Stomach (tissue), 4 donors: Measurements from ENCODE around the gene NLRC3.

ENCODE experiments used
- EP300 ChIP-seq: sonication (generic); formaldehyde crosslinking; IDR thresholded peaks from one replicate; pipeline ENCODE4 v1.6.1; 2017; ENCODE audit warnings: antibody characterized with exemption
- POLR2A ChIP-seq, 4 donors: fragments of 450-650 bp; IDR thresholded peaks; one replicate each; pipeline ENCODE4 v1.6.1; 2016; ENCODE audit warnings: antibody characterized with exemption in 4 of 4, control low read depth in 2 of 4, mild to moderate bottlenecking in 1 of 4, moderate library complexity in 1 of 4
- POLR2AphosphoS5 ChIP-seq, 3 donors: sonication (generic); formaldehyde crosslinking; IDR thresholded peaks; one replicate each; pipeline ENCODE4 v1.6.1; 2016; ENCODE audit warnings: antibody characterized with exemption in 3 of 3
- TF ChIP-seq, protein P1 (sequence below), 7 experiments: fragments of 450-650 bp in 4 of 7; fragments of 200-600 bp in 3 of 7; sonication (generic) in 3 of 7; IDR thresholded peaks; one replicate each; pipeline ENCODE4 v1.5.1; 2016 to 2019; ENCODE audit warnings: antibody characterized with exemption in 7 of 7, control low read depth in 2 of 7, mild to moderate bottlenecking in 1 of 7

DNA sequence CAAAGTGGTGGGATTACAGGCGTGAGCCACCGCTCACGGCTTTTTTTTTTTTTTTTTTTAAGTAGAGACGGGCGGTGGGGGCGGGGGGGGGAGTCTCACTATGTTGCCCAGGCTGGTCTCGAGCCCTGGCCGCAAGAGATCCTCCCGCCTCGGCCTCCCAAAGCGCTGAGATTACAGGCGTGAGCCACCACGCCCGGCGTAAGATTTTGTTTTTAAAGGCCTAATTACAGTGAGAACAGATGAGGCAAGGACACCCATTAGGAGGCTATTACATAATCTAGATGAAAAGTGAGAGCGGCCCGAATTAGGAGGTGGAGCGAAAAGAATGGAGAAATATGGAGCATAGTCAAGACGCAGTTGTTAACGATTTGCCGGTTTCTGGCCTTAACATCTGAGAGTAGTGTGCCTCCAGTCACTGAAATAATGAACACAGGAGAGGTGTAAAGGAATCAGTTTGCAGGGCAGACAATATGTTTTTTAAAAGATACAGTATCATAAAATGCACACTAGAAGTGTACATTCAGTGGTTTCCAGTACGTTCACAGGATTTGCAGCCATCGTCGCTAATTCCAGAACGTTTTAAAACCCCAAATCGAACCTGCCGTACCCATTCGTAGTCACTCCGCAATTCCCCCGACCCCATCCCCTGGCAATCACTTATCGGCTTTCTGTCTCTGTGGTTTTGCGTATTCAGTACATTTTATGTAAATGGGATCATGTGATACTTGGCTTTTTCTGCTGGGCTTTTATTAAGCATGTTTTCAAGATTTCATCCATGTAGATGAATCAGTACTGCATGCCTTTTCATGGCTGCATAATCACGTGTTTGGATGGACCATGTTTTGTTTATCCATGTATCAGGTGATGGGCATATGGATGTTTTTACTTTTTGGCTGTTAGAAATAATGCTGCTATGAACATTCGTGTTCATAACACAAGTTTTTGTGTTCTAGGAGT lies 35.6 kb upstream of the NLRC3 start:
- TF ChIP-seq, protein P1, sequence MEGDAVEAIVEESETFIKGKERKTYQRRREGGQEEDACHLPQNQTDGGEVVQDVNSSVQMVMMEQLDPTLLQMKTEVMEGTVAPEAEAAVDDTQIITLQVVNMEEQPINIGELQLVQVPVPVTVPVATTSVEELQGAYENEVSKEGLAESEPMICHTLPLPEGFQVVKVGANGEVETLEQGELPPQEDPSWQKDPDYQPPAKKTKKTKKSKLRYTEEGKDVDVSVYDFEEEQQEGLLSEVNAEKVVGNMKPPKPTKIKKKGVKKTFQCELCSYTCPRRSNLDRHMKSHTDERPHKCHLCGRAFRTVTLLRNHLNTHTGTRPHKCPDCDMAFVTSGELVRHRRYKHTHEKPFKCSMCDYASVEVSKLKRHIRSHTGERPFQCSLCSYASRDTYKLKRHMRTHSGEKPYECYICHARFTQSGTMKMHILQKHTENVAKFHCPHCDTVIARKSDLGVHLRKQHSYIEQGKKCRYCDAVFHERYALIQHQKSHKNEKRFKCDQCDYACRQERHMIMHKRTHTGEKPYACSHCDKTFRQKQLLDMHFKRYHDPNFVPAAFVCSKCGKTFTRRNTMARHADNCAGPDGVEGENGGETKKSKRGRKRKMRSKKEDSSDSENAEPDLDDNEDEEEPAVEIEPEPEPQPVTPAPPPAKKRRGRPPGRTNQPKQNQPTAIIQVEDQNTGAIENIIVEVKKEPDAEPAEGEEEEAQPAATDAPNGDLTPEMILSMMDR (IDR thresholded peaks at IDR 0.05), result no peak
- no peak for TF ChIP-seq EP300
- no peak for TF ChIP-seq POLR2A (IDR thresholded peaks at IDR 0.05)
- no peak for TF ChIP-seq POLR2AphosphoS5 (IDR thresholded peaks at IDR 0.05)
